Upper lobe of right lung (tissue), 1 donor: ENCODE measurements around the gene ASB3. TPM values are rescaled to one million over a fixed set of nuclear protein-coding genes. Genes with fewer than 3 reads are reported as not detected.
"Not testable (repeated sequence)": the region's sequence is repeated elsewhere in the genome, so short reads cannot be mapped to it uniquely, and the experiment has no call there.

Experiments
- ATAC-seq: fragments of 200-7000 bp; cut with Tn5 transposase; one replicate; pipeline ENCODE4 v1.9.1; 2020; ENCODE audit warnings: mild to moderate bottlenecking, moderate library complexity
- DNase-seq: peaks from one replicate; pipeline ENCODE4 v3.0.0-alpha.2; 2020
- H3K27ac ChIP-seq: fragments of 200-600 bp; one replicate; pipeline ENCODE4 v1.8.0; 2022
- H3K27me3 ChIP-seq: fragments of 200-600 bp; one replicate; pipeline ENCODE4 v1.8.0; 2022; ENCODE audit warnings: mild to moderate bottlenecking
- H3K36me3 ChIP-seq: fragments of 200-600 bp; one replicate; pipeline ENCODE4 v1.8.0; 2022
- H3K4me1 ChIP-seq: fragments of 200-600 bp; one replicate; pipeline ENCODE4 v1.8.0; 2022
- H3K4me3 ChIP-seq: fragments of 200-600 bp; one replicate; pipeline ENCODE4 v1.8.0; 2022; ENCODE audit warnings: mild to moderate bottlenecking
- H3K9me3 ChIP-seq: fragments of 200-600 bp; one replicate; pipeline ENCODE4 v1.8.0; 2022
- intact Hi-C: fragments of 100-400 bp; cut with DNase I; formaldehyde crosslinking; loops from one replicate; pipeline ENCODE4 v1.11.0; 2022
- total RNA-seq: library from RNA; stranded (reverse); fragmentation: NEBNext Ultra II Directional; extraction: Animal tissue kit (Norgen Biotek cat#: 25700); gene quantifications from one replicate; pipeline ENCODE4 v1.2.1, GENCODE V29; 2021
- TF ChIP-seq, protein P1 (sequence below): fragments of 200-600 bp; IDR thresholded peaks from one replicate; pipeline ENCODE4 v1.8.0; 2022; ENCODE audit warnings: antibody characterized with exemption
- donor health status: DM: no; HTN: yes; CAD: no; lungs with severe emphysema.

ASB3 gene
- total RNA-seq, 1 donor from 2014 or later: 29.0 TPM

DNA sequence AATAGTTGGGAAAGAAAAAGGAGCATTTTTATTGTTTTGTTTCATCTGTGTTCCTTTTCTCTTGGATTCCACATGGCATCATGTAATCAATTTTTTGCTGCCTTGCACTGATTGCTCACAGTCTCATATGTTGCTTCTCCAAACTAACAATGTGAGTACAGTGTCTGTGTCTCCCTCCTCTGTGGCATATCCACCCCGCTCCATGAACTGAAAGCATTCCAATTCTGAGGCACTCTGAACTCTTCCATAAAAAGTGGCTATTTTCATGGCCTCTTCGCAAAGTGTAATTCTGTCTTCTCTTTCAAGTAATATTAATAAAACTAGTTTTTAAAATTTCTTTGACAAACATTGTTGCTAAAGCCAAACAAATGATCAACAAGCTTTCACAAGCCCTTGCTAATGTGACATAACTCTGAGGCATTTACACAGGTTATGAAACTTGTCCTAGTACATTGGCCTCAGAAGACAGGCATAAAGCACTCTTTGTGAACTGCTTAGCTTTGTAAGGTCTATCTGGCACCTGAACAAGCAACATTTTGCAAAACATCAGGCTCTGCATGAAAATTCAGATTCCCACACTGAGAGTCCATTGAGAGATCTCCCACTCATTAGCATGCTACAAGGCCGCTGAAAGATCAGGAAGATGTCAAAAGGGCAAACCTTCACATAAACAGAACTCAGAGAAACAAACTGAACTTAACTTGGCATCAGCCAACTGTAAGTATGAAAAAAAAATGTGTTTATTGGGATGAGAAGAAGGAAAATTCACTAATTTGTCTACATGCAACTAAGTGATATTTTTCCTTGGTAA lies 40.0 kb upstream of the ASB3 start:
- no peak overlapping the region for H3K4me3 ChIP-seq
- H3K27me3 ChIP-seq: no peaks in the 10 kb centered on the region
- TF ChIP-seq, protein P1, sequence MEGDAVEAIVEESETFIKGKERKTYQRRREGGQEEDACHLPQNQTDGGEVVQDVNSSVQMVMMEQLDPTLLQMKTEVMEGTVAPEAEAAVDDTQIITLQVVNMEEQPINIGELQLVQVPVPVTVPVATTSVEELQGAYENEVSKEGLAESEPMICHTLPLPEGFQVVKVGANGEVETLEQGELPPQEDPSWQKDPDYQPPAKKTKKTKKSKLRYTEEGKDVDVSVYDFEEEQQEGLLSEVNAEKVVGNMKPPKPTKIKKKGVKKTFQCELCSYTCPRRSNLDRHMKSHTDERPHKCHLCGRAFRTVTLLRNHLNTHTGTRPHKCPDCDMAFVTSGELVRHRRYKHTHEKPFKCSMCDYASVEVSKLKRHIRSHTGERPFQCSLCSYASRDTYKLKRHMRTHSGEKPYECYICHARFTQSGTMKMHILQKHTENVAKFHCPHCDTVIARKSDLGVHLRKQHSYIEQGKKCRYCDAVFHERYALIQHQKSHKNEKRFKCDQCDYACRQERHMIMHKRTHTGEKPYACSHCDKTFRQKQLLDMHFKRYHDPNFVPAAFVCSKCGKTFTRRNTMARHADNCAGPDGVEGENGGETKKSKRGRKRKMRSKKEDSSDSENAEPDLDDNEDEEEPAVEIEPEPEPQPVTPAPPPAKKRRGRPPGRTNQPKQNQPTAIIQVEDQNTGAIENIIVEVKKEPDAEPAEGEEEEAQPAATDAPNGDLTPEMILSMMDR: no peak
- intact Hi-C loops: no loop called here
- peak overlapping the region; percentile 47 for H3K27ac ChIP-seq
- DNase-seq (no peak), ATAC-seq (peak; percentile 77)
- peaks cover 11% of the 10 kb centered on the region for H3K4me1 ChIP-seq
- H3K9me3 ChIP-seq: no peaks in the 10 kb centered on the region
- H3K36me3 ChIP-seq: peaks cover 6% of the 10 kb centered on the region

- Histone ChIP-seq H3K27me3 (no peaks in the 10 kb centered on the region), H3K9me3 (no peaks in the 10 kb centered on the region), H3K36me3 (peaks cover under 1% of the 10 kb centered on the region), H3K4me1 (peaks cover 11% of the 10 kb centered on the region), H3K27ac (peak overlapping the region; percentile 47), H3K4me3 (no peak overlapping the region)
- intact Hi-C loops: no loop called here
- no peak for DNase-seq
- ATAC-seq: no peak
- TF ChIP-seq, protein P1: no peak
Observed at GRCh38 chr2:53826030-53826410, 39.3 kb upstream of the ASB3 start.

- H3K9me3 ChIP-seq, DNase-seq, H3K4me3 ChIP-seq, H3K27ac ChIP-seq, intact Hi-C loops, H3K27me3 ChIP-seq: not testable (repeated sequence)
- peak; percentile 56 for ATAC-seq
- Histone ChIP-seq H3K36me3 (peaks cover 14% of the 10 kb centered on the region), H3K4me1 (peaks cover 11% of the 10 kb centered on the region)
- TF ChIP-seq, protein P1: peak; percentile 26
Observed at GRCh38 chr2:53823639-53824038, 36.9 kb upstream of the ASB3 start.

DNA sequence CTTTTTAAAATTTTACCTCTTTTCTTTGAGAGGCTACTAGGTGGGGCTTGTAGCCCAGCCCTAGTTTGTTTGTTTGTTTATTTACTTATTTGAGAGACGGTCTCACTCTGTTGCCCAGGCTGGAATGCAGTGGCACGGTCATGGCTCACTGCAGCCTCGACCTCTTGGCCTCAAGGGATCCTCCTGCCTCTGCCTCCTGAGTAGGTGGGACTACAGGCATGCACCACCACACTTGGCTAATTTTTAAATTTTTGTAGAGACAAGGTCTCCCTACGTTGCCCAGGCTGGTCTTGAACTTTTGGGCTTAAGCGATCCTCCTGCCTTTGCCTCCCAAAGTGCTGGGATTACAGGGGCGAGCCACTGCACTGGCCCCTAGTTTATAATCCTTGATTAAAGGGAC lies 35.1 kb upstream of the ASB3 start:
- DNase-seq (no peak), ATAC-seq (no peak)
- intact Hi-C loops: no loop called here
- Histone ChIP-seq H3K27ac (no peak overlapping the region), H3K36me3 (peaks cover 32% of the 10 kb centered on the region), H3K4me1 (no peaks in the 10 kb centered on the region), H3K4me3 (no peak overlapping the region), H3K27me3 (no peaks in the 10 kb centered on the region), H3K9me3 (no peaks in the 10 kb centered on the region)
- TF ChIP-seq, protein P1: no peak

DNA sequence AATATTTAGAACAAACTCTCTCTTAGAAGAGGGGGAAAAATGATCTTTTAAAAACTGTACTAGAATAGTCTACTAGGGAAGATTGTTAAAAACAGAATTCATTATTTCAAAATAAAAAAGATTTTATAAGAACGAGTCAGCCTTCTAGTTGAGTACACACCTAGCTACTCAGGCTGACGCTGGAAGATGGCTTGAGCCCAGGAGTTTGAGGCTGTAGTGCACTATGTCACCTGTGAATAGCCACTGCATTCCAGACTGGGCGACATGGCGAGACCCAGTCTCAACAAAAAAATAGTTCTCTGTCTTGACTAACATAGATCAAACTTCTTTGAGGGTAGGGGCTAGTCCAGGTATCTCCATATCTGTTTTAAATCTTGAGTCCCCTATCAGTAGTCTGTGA lies 34.0 kb upstream of the ASB3 start:
- TF ChIP-seq, protein P1: no peak
- Histone ChIP-seq H3K27me3 (no peaks in the 10 kb centered on the region), H3K4me3 (no peak overlapping the region), H3K27ac (no peak overlapping the region), H3K4me1 (no peaks in the 10 kb centered on the region), H3K36me3 (peaks cover 43% of the 10 kb centered on the region), H3K9me3 (no peaks in the 10 kb centered on the region)
- DNase-seq (no peak), ATAC-seq (no peak)
- intact Hi-C loops: no loop called here
